Endothelial cell of umbilical vein (primary cell): Measurements from ENCODE around the gene ZNF202. TPM values are rescaled to one million over a fixed set of nuclear protein-coding genes. Genes with fewer than 3 reads are reported as not detected.

Source experiments
- BruUV-seq: library from RNA; stranded (reverse); fragments of 400-500 nt; replicated peaks from 2 replicates; lab custom pipeline; 2021; lab: Mats Ljungman, UMichigan
- CTCF ChIA-PET: fragments of 300-600, 350-600 bp; sonication (Branson Sonifier 250); formaldehyde crosslinking; loops from one replicate; lab custom pipeline; 2021; ENCODE audit warnings: antibody characterized with exemption, inconsistent platforms; lab: Charles Lee
- POLR2A ChIA-PET: fragments of 300-600, 350-600 bp; sonication (Branson Sonifier 250); formaldehyde crosslinking; loops from one replicate; lab custom pipeline; 2021; ENCODE audit warnings: antibody characterized with exemption, inconsistent platforms; lab: Charles Lee
- DNase-seq: peaks from one replicate; pipeline ENCODE4 v3.0.0-alpha.2; 2011; ENCODE audit warnings: low read depth, low spot score
- FAIRE-seq: peaks from 2 replicates; lab custom pipeline; 2011; peaks lifted over from hg19 to GRCh38; lab: Jason Lieb, UNC
- H2AFZ ChIP-seq: 2 replicates; pipeline ENCODE4 v1.6.0; 2012; ENCODE audit warnings: low read depth, low read length, control low read depth, inconsistent platforms
- H3K27ac ChIP-seq: 2 replicates; pipeline ENCODE4 v1.5.1; 2011; ENCODE audit warnings: low read depth, mild to moderate bottlenecking, control low read depth, low read length, moderate library complexity; ENCODE audit not compliant: insufficient read depth
- H3K27me3 ChIP-seq, 2 experiments: 2 replicates each; pipeline versions ENCODE4 v1.6.0 to v1.6.1; 2011; ENCODE audit warnings: low read length in 2 of 2, mixed read lengths in 1 of 2; ENCODE audit not compliant: control insufficient read depth in 2 of 2, insufficient read depth in 2 of 2
- H3K36me3 ChIP-seq, 2 experiments: 2 replicates in 1 of 2; 3 replicates in 1 of 2; pipeline ENCODE4 v1.5.1; 2011; ENCODE audit warnings: low read length in 2 of 2, mild to moderate bottlenecking in 1 of 2, moderate library complexity in 1 of 2; ENCODE audit not compliant: control insufficient read depth in 2 of 2, insufficient read depth in 2 of 2; ENCODE audit errors: extremely low read depth in 1 of 2
- H3K4me1 ChIP-seq: 3 replicates; pipeline ENCODE4 v1.5.1; 2011; ENCODE audit warnings: mild to moderate bottlenecking, low read length; ENCODE audit not compliant: control insufficient read depth, insufficient read depth; ENCODE audit errors: extremely low read depth
- H3K4me2 ChIP-seq: 2 replicates; pipeline ENCODE4 v1.6.1; 2011; ENCODE audit warnings: low read length, control low read depth, mixed read lengths; ENCODE audit not compliant: insufficient read depth
- H3K4me3 ChIP-seq, 3 experiments: fragments of 200-600 bp in 1 of 3; sonication (generic), shearing (Covaris generic) in 1 of 3; replicated peaks in 1 of 3; 2 replicates each; pipeline ENCODE4 v1.5.1; 2011 to 2016; ENCODE audit warnings: control low read depth in 3 of 3, low read length in 3 of 3, mild to moderate bottlenecking in 2 of 3, inconsistent platforms in 1 of 3, low read depth in 1 of 3, moderate library complexity in 1 of 3; ENCODE audit not compliant: insufficient read depth in 1 of 3
- H3K79me2 ChIP-seq: 2 replicates; pipeline ENCODE4 v1.6.0; 2012; ENCODE audit warnings: low read length, inconsistent platforms; ENCODE audit not compliant: control insufficient read depth, insufficient read depth
- H3K9ac ChIP-seq: replicated peaks from 2 replicates; pipeline ENCODE3; 2011; ENCODE audit warnings: low read length, control low read depth; ENCODE audit not compliant: insufficient read depth; ENCODE audit errors: extremely low read depth
- H3K9me1 ChIP-seq: replicated peaks from 3 replicates; pipeline ENCODE4 v1.6.0; 2011; ENCODE audit warnings: mild to moderate bottlenecking, low read length; ENCODE audit not compliant: control insufficient read depth, insufficient read depth; ENCODE audit errors: extremely low read depth
- H3K9me3 ChIP-seq: replicated peaks from 2 replicates; pipeline ENCODE4 v1.5.1; 2012; ENCODE audit warnings: low read length, inconsistent platforms; ENCODE audit not compliant: control insufficient read depth, insufficient read depth
- H4K20me1 ChIP-seq: replicated peaks from 2 replicates; pipeline ENCODE3; 2011; ENCODE audit warnings: mild to moderate bottlenecking, low read length; ENCODE audit not compliant: control insufficient read depth, insufficient read depth; ENCODE audit errors: extremely low read depth
- EZH2 ChIP-seq: IDR thresholded peaks from 2 replicates; pipeline ENCODE4 v1.6.1; 2012; ENCODE audit warnings: borderline replicate concordance, low read depth, mild to moderate bottlenecking, moderate library complexity, low read length, inconsistent platforms; ENCODE audit not compliant: severe bottlenecking
- FOS ChIP-seq: IDR thresholded peaks from 2 replicates; pipeline ENCODE4 v1.6.1; 2011; ENCODE audit warnings: mild to moderate bottlenecking, low read length, moderate library complexity, borderline replicate concordance; ENCODE audit not compliant: insufficient read depth
- GATA2 ChIP-seq: IDR thresholded peaks from 2 replicates; pipeline ENCODE4 v1.7.0; 2011; ENCODE audit warnings: low read depth, mild to moderate bottlenecking, moderate library complexity, mixed read lengths, low read length; ENCODE audit not compliant: insufficient read length, insufficient read depth
- JUN ChIP-seq: IDR thresholded peaks from 2 replicates; pipeline ENCODE4 v1.6.1; 2011; ENCODE audit warnings: borderline replicate concordance, low read depth; ENCODE audit not compliant: insufficient read length, insufficient read depth
- MYC ChIP-seq: IDR thresholded peaks from one replicate; pipeline ENCODE4 v1.6.1; 2011; ENCODE audit warnings: mild to moderate bottlenecking, low read depth, low read length
- POLR2A ChIP-seq: IDR thresholded peaks from 2 replicates; pipeline ENCODE4 v1.6.1; 2012; ENCODE audit warnings: low read depth, mild to moderate bottlenecking, control low read depth, low read length
- POLR2AphosphoS5 ChIP-seq: IDR thresholded peaks from 2 replicates; pipeline ENCODE4 v1.6.1; 2012; ENCODE audit warnings: low read depth, mild to moderate bottlenecking, control low read depth, low read length, moderate library complexity; ENCODE audit not compliant: insufficient read depth
- dilution Hi-C: fragments of 300-500 bp; cut with MboI; formaldehyde crosslinking; loops from one replicate; pipeline ENCODE4 v1.15.0; 2019; ENCODE audit warnings: low sequenced_read_pairs; ENCODE audit not compliant: extremely low pct_ligation_motif_present
- intact Hi-C: fragments of 100-400 bp; cut with micrococcal nuclease; formaldehyde crosslinking; loops from one replicate; pipeline ENCODE4 v1.10.0; 2022
- polyA plus RNA-seq, 4 experiments: library from polyadenylated mRNA; depleted of rRNA in 3 of 4; stranded (reverse) in 3 of 4; unstranded in 1 of 4; fragments of >200 nt; gene quantifications; 2 replicates each; pipeline versions ENCODE4 v1.2.1 to v1.2.3, GENCODE V29; 2011 to 2012; ENCODE audit warnings: missing spikeins in 1 of 4
- total RNA-seq: library from RNA; stranded (reverse); gene quantifications from 2 replicates; pipeline ENCODE4 v1.2.3, GENCODE V29; 2021
- TF ChIP-seq, protein P1 (sequence below): IDR thresholded peaks from 2 replicates; pipeline ENCODE4 v1.6.1; 2011; ENCODE audit not compliant: insufficient read depth, insufficient read length
- TF ChIP-seq, protein P2 (sequence below), 2 donors: IDR thresholded peaks; 1 replicate in 1 of 2; 2 replicates in 1 of 2; pipeline ENCODE4 v1.5.1; 2011; ENCODE audit warnings: low read length in 2 of 2, mild to moderate bottlenecking in 2 of 2, moderate library complexity in 2 of 2, control low read depth in 1 of 2, inconsistent platforms in 1 of 2, low read depth in 1 of 2; ENCODE audit not compliant: insufficient read depth in 1 of 2; ENCODE audit errors: extremely low read depth in 1 of 2

ZNF202 gene
- total and polyA plus RNA-seq, 2 donors (not counting 3 experiments of a cell fraction or from before 2014, with no cell fraction given): 6.5 to 12.3 TPM

DNA sequence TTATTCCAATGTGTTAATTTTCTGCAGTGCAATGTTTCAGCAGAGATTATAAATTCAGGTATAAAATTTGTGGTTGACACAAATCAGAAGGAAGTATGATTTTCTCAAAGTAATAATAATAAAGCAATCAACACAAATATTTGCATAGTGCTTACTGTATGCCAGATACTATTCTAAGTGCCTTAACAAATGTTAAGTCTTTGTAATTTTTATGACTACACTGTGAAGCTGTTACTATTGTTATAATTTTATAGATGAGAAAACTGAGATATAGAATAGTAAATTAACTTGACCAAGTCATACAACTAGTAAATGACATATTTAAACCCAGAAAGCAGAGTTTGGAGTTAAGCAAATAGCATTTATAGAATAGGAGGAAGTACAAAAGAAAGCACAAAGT, 29.3 kb upstream of the ZNF202 start:
- no peak overlapping the region for H3K4me3 ChIP-seq
- no peaks in the 10 kb centered on the region for H3K9me1 ChIP-seq
- intact Hi-C loops: no loop called here
- no peaks in the 10 kb centered on the region for H3K27me3 ChIP-seq
- no peaks in the 10 kb centered on the region for H3K4me1 ChIP-seq
- DNase-seq: no peak
- CTCF ChIA-PET: no interaction called here
- H3K27ac ChIP-seq: no peak overlapping the region
- FAIRE-seq: no peak
- H3K9ac ChIP-seq: no peak overlapping the region
- no peaks in the 10 kb centered on the region for H3K79me2 ChIP-seq
- no peaks in the 10 kb centered on the region for H4K20me1 ChIP-seq
- dilution Hi-C loops: no loop called here
- no peaks in the 10 kb centered on the region for H3K9me3 ChIP-seq
- no peaks in the 10 kb centered on the region for H3K36me3 ChIP-seq
- no peak overlapping the region for H3K4me2 ChIP-seq
- H2AFZ ChIP-seq: no peak overlapping the region
- TF ChIP-seq, protein P1, sequence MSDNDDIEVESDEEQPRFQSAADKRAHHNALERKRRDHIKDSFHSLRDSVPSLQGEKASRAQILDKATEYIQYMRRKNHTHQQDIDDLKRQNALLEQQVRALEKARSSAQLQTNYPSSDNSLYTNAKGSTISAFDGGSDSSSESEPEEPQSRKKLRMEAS: no peak
- no peak for TF ChIP-seq JUN
- no peak for TF ChIP-seq GATA2
- no peak for TF ChIP-seq POLR2AphosphoS5
- TF ChIP-seq EZH2: no peak
- no peak for TF ChIP-seq POLR2A
- TF ChIP-seq, protein P2, sequence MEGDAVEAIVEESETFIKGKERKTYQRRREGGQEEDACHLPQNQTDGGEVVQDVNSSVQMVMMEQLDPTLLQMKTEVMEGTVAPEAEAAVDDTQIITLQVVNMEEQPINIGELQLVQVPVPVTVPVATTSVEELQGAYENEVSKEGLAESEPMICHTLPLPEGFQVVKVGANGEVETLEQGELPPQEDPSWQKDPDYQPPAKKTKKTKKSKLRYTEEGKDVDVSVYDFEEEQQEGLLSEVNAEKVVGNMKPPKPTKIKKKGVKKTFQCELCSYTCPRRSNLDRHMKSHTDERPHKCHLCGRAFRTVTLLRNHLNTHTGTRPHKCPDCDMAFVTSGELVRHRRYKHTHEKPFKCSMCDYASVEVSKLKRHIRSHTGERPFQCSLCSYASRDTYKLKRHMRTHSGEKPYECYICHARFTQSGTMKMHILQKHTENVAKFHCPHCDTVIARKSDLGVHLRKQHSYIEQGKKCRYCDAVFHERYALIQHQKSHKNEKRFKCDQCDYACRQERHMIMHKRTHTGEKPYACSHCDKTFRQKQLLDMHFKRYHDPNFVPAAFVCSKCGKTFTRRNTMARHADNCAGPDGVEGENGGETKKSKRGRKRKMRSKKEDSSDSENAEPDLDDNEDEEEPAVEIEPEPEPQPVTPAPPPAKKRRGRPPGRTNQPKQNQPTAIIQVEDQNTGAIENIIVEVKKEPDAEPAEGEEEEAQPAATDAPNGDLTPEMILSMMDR (IDR thresholded peaks at IDR 0.05; ENCODE audit: extremely low read depth in 1 of 2, insufficient read depth in 1 of 2, low read depth in 1 of 2, low read length in 2 of 2): no peak
- TF ChIP-seq MYC: no peak
- TF ChIP-seq FOS: no peak
- BruUV-seq: no TSS peak
- POLR2A ChIA-PET: no interaction called here
